Measurements from ENCODE around the gene DERL3.

Gene DERL3

DNA sequence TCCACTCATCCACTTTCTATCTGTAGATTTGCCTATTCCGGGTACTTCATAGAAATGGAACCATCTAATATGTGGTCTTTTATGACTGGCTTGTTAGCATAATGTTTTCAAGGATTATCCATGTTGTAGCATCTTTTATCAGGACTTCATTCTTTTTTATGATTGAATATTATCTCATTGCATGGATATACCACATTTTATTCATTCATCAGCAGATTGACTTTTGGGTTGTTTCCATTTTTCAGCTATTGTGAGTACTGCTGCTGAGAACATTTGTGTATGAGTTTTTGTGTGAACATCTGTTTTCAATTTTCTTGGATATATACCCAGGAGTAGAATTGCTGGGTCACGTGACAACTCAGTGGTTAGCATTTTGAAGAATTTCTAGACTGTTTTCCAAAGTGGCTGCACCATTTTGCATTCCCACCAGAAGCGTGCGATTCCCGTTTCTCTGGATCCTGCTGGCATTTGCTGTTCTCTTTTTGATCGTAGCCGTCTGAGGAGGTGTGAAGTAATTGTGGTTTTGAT is 8.9 kb downstream of the DERL3 start:
- no peak for DNase-seq

DNA sequence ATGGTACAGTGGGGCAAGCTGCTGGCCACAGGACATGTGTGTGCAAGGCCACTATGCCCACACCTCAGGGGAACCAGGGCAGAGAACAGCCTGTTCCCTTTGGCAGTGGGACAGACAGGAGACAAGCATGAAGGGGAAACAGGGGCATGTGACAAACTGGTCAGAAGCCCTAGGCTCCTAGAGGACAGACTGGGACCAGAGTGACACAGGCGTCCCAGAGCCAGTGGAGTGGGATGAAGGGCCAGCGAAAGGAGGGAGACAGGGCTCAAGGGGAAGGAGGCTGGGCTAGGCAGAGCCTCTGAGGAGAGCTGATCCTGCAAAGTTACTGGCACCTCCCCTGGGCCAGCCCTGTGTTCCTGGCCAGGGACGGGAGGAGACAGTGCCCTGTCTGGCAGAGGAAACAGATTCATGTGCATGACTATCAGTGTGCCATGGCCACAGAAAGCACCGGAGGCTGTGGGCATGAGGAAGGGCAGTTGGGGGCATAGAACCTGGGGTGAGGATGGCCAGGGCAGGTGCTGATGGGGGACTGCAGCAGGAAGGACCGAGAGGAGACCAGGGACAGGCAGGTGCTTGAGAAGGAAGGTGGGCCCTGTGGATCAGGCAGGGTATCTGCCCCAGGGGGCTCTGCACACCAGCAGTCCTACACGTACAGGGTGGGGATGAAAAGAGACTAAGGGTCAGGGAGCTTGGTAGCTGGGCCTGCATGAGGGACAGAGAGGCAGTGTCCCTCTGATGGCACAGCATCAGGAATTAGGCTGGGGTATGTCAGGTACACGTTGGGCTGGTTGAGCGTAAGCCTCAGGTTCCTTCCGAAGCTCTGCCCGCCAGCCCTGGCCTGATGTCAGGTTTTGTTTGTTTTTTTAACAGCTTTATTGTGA is 9.8 kb downstream of the DERL3 start:
- DNase-seq: no peak

DNA sequence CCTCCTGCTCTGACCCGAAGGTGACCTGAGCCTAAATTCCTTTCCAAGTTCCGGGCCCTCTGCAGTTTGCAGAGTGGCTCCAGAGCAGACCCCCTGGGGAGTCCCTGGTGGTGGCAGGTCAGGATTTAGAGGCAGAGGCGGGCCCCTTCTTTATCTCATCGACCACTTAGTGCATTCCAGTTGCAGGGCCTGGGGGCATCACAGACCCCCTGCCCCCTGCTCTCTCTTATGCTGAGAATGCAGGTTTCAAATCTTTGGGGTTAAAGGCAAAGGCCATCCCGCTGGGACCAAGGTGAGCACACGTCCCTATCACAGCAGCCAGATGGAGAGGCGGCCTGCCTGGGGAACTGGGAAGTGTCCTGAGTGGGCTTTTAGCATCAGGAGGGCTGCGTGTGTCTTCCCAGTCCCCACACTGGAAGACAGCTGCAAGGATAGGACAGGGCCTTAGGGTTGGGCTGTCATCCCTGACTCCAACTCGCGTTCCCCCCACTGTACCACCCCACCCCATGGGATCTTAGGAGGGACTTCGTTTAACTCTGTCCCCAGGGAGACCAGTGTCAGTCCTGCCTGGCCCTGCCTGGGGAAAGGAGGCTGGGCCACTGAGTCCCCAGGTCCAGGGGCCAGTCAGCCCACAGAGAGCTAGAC is 11.3 kb downstream of the DERL3 start:
- DNase-seq: no peak

DNA sequence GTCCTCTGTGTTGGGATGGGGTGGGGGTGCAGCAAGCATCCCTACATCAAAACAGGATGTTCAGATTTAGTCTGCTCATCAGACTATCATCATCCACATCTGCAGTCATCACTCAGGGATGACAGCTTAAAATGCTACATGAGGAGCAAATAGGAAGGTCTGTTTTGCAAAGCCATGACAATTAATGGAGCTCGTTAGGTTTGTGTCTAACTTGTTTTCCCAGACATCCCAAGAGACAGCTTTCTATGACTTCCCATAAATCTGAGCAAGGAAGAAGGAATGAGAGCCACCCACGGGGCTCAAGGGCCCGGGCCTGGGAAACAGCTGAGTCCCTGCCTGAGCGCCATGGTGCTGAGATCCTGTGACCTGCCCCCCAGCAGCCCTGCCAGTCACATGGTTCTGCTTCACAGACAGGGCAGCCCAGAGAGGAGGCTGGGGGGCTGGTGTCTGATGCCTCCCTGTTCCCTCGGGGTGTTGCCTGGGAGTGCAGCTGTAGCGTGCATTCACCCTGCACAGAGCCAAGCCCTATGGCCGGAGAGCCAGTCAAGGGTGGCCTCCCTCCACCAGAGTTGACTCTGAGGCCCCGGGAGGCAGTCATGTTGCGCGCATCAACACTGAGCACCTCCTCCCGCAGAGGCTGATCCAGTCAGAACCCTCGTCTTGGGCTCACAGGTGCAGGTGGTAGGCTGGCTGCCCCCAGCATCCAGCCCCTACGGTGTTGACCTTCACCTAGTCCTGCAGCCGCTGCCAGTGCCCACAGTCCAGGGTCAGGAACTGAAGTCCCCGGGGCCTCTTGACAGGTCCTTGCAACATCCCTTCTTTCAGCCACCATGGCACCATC is 12.1 kb downstream of the DERL3 start:
- DNase-seq: no peak

DNA sequence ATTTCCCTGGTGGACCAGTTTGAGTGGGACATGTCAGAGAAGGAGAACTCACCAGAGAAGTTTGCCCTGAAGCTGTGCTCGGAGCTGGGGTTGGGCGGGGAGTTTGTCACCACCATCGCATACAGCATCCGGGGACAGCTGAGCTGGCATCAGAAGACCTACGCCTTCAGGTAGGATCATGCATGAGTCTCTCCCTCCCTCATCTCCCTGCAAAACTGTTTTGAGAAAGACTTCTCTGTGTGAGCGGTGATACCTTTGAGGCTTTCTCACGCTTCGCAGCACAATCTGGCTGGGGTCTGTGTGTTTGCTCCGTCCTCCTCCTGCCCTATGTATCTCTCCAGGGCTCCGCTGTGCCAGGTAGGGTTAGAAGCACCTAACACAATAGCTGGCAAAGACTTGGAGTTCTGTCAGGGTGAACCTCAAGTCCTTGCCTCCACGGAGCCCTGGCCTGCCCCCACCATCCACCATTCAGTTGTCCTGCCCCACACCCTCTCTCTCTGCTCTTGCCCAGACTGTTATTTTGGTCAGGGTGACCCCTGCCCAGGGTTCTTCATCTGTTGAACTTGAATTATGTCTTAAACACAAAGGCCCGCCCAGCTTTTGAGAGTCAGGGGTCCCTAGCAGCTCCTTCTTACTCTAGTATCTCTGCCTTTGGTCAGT is 13.4 kb downstream of the DERL3 start:
- DNase-seq: no peak

DNA sequence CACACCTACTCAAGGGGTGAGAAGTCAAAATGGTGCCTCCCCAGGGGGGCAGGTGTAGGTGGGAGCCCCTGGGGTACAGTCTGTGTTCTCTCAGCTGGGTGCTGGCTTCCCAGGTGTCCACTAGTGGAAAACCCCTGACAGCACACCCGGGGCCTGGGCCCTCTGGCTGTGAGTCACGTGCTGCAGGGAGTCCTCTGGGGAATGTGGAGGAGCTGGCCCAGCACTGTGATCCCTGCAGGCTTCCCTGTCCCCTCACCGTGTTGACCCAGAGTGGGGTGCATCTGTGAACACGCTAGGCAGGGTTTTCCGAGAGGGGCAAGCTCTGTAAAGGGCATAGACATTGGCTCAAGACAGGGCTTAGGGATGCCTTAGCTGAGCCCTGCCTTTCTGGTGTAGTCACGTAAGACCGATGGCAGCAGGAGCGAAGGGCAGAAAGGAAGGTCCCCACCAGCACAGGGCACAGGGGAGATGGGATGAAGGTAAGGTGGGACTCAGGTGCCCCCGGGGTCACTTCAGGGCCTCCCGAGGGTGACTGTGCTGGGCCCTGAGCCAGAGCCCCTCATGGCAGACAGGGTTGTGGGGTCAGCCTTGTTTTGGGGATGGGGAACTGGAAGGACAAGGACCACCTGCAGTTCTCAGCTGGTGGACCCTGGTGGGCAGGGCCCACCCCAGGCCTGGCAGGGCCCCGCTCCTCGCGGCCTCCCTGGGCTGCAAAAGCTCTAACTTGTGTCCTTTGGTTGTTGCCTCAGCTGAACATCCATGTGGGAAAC is 14.1 kb downstream of the DERL3 start:
- DNase-seq: no peak

DNA sequence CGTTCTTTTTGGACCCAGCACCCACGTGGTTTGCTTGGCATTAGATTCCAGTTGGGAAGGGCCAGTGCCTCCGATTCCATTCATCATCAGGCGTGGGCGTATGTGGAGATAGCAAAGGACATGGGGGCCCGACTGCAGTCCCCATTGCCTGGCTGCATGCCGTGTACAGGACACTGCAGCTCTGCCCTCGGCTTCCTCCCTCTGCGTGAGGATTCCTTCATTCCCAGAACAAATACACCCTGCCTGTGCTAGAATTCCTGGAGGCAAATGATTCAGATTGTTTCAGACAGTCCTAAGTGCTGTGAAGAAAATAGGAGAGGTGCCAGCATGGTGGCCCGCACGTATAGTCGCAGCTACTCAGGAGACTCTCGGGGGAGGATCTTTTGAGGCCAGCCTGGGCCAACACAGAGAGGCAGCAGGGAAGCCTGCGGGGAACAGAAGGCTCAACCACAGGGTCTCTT is 15.4 kb downstream of the DERL3 start:
- DNase-seq: no peak

DNA sequence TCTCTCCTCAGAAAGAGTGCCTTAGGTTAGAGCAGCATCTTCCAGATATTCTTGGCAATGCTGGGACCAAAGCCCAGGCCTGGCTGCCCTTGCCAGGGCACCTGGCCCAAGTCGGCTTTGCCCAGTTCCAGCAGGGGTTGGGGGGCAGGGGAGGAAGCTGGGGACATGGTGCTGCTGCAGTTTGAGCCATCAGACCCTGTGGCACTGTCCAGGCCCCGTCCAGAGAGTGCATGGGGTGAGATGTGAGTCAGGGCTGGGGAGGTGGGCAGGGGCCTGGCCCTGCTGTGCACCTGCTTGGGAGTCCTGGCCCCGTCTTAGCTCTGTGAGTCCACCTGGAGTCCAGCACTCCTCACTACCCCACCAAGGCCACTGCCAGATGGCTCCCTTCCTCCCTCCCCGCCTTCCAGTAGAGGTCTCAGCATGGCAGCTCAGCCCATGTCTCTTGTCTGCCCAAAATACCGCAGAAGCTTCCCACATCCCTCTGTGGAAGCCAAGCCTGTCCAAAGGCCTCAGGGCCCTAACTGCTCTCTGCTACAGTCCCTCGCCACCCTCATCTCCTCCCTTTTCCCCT is 16.6 kb downstream of the DERL3 start:
- DNase-seq: no peak

DNA sequence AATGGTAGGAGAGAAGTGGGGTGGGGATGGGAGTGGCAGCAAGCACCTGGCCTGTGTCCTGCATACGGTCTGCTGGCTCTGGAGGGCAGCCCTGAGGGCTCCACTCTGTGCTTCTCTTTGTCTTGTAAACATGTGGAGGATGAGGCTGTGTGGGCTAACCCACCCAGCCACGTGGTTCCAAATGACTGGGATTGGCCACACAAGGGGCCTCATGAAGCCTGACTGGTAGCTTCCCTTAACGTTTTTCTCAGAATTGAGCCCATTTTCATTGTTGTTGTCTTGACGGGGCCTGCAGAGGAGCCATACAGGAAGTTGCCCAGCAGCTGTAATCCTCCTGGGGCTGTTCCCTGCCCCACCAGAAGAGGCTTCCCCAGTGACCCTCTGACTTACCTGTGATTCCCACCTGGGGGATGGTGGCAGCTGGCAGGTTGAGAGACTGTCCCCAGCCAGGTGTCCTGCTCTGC is 18.0 kb downstream of the DERL3 start:
- DNase-seq: no peak

DNA sequence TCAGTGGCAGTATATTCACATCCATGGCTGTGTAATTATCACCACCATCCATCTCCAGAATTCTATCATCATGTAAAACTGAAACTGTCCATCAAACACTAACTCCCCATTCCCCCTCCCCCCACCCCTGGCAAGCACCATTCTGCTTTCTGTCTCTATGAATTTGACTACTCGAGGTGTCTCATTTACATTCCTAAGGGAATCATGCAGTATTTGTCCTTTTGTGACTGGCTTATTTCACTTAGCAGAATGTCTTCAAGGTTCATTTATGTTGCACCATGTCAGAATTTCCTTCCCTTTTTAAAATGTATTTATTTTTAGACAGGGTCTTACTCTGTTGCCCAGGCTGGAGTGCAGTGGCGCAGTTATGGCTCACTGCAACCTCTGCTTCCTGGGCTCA is 20.3 kb downstream of the DERL3 start:
- no peak for DNase-seq

DNA sequence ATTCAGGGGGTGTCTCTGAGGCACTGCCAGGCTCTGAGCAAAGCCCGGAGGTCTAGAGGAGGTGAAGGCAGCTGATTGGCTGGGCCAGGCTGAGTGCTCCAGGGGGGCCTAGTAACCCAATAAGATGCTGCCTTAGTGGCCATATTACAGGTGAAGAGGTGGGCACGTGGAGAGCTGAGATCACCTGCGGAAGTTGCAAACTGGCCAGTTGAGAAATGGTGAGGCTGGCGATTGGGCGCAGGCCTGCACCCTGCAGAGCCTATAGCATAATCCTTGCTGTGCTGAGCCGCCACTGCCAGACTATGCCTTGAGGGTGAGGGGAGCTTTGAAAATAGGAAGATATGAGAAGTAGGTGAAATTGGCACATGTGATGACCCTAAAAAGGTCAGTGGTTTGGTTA is 21.7 kb downstream of the DERL3 start:
- no peak for DNase-seq

DNA sequence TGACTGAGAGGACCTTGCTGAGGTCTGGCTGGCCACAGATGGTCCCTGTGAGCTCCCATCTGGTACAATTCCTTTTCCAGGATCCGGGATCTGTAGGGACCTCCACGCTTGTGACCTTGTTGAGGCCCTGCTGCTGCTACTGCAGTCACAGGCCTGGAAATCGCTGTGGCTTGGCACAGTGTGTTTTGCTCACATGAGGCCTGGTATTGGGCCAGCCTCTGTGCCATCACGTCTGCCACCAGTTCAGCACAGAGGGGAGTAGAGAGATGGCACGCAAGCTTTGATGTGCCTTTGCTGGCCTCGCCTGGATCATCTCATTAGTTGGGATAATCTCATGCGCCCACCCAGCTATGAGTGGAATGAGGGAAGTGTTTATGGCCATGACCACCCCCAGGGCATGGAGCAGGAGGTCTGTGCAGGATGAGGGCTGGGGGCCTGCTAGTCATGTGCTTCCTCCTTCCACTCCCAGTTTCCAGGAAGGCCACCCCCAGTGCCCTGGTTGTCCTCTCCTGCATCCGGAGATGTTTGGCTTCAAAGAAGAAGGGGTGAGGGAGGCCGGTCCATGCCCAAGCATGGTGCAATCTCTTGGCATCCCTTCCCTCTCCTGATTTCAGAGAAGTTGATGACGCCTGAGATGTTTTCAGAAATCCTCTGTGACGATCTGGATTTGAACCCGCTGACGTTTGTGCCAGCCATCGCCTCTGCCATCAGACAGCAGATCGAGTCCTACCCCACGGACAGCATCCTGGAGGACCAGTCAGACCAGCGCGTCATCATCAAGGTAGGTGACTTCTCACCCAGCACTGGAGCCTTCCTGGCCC is 22.4 kb downstream of the DERL3 start:
- no peak for DNase-seq

DNA sequence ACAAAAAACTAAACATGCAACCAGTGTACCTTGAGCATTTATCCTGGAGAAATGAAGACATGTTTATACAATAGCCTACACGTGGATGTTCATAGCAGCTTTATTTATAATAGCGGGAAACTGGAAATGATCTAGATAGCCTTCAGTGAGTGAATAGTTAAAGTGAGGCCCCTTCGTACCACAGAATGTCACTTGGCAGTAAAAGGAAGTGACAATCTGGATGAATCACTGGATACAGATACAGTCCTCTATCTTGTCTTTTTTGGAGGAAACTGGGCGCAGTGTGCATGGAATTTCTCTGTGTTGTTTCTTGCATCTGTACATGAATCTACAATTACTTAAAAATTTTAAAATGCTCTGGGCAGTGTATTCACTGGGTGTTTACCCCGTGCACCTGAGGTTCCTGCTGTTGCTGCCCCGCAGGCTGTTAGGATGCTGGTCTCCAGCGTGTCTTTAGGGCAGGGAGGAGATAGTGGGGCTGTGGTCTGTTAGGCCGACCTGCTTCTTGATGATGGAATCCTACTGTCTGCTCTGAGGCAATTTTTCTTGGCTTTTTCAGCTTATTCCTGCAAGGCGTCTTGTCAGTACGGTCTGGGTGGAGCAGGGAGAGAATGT is 23.2 kb downstream of the DERL3 start:
- DNase-seq: no peak

DNA sequence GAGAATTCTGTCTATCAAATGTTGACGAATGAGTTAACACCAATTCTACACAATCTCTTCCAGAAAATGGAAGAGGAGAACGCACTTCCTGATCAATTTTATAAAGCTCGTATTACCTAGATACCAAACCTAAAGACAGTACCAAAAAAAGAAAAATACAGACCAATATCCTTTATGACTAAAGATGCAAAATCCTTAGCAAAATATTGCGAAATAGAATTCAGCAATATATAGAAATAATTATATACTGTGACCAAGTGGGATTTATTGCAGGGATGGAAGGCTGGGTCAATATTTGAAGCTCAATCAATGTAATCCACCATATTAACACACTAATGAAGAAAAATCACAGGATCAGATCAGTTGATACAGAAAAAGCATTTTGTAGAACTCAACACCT is 26.4 kb downstream of the DERL3 start:
- no peak for DNase-seq

DNA sequence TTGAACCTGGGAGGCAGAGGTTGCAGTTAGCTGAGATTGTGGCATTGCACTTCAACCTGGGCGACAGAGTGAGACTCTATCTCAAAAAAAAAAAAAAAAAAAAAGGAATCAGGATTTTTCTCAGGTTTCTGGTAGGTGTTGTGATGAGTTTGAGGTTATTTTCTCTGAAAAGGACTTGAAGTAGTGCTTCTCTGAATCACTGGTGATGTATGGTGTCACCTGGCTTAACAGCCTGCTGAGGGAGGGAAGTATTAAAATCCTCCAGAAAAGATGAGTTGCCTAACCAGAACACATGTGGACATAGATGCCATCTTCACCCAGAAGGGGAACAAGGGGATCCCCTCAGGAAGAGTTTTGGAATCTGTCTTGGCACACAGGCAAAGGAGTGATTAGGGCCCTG is 32.0 kb downstream of the DERL3 start:
- no peak for DNase-seq

DNA sequence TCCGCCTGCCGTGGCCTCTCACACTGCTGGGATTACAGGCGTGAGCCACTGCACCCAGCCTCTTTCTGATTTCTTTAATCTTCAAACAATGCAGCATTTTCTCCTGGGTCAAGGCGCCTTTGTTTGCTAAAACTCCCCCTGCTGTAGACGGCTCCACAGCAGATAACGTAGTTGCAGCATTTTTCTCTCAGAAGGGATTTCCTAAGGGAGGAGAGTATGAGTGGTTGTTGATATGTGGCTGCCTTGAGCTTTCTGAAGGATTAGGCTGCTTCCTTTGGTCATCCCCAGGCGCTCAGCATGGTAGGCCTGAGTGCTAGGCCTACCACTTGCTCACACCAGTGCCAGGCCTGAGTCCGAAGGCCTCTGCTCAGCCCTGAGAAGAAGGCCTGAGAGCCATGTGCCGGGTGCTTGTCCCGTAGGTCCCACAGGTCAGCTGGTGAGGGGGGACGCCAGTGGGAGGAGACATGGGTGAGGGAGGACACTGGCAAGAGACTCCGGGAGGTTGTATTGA is 34.0 kb downstream of the DERL3 start:
- no peak for DNase-seq

DNA sequence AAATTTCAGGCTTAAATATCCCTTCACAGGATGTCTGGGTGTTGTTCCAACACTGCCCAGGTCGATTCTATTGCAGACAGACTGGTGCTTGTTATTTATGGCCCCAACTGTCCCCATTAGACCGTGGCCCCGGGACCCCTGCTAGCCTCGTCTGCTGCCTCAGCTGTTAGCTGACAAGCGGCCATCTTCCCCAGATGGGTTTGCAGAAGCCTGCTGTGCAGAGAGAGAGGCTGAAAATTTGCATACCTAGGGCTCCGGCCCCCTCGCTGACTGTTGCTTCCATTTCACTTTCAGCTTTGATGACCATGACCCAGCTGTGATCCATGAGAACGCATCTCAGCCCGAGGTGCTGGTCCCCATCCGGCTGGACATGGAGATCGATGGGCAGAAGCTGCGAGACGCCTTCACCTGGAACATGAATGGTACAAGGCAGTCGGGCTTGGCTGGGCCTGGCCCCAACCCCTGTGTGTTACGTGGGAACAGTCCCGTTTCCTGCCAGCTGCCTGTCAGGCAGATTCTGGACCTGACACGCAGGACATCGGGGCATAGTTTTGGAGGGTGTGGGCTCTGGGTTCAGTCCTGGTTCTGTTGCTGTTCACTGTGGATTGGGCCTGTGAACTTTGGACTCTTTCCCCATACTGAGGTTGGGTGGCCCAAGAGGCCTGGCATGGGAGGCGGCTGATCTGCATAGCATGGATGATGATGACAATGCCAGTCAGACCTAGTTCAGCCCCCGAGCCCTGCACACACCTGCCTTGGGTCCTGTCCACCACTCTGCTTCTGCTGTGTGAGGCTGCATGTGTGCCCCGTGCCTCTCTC is 35.6 kb downstream of the DERL3 start:
- no peak for DNase-seq

DNA sequence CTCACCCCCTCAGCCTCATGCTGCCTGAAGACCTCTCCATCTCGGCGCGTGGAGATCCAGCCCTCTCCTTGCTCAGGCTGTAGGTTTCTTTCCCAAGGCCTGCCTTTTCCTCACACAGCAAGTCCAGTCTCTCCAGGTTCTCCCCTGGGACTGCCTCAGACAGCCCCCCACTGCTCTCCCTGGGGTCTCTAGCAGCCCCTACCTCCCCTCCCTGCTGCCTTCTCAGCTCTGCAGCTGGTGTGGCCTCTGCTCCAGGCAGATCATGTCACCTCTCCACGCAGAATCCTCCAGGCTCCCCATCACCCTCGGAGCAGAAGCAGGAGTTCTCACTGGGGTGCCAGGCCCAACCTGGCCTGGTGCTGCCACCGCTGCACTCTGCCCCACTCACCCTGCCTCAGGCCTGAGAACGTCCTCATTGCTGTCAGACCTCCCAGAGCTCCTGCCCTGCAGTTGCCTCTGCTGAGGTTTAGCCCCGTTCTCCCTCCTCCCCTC is 36.9 kb downstream of the DERL3 start:
- DNase-seq: no peak

Measured in hematopoietic multipotent progenitor cell treated with erythropoietin and hydrocortisone succinate and interleukin-3 and kit ligand, for 8 days (in vitro differentiated cells).